ENCODE results near the gene LIPC. TPM values are rescaled to one million over a fixed set of nuclear protein-coding genes. Genes with fewer than 3 reads are reported as not detected.

LIPC gene
- total RNA-seq, 4 donors from 2014 or later = 0.81 to 4.6 (median 1.8) TPM

- H3K27me3 ChIP-seq = no peaks in the 10 kb centered on the region
- H3K4me3 ChIP-seq (replicated peaks in 1 of 3) = no peak overlapping the region
- 43 to 79% methylated on average over 1 of the region's 1 CpG for WGBS, 2 donors
- peaks cover under 1 to 16% of the 10 kb centered on the region in 2 donors for H3K4me1 ChIP-seq
- no peak for TF ChIP-seq POLR2A (IDR thresholded peaks at IDR 0.05)
- TF ChIP-seq, protein P1, sequence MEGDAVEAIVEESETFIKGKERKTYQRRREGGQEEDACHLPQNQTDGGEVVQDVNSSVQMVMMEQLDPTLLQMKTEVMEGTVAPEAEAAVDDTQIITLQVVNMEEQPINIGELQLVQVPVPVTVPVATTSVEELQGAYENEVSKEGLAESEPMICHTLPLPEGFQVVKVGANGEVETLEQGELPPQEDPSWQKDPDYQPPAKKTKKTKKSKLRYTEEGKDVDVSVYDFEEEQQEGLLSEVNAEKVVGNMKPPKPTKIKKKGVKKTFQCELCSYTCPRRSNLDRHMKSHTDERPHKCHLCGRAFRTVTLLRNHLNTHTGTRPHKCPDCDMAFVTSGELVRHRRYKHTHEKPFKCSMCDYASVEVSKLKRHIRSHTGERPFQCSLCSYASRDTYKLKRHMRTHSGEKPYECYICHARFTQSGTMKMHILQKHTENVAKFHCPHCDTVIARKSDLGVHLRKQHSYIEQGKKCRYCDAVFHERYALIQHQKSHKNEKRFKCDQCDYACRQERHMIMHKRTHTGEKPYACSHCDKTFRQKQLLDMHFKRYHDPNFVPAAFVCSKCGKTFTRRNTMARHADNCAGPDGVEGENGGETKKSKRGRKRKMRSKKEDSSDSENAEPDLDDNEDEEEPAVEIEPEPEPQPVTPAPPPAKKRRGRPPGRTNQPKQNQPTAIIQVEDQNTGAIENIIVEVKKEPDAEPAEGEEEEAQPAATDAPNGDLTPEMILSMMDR (IDR thresholded peaks at IDR 0.05) = no peak
- H3K9me3 ChIP-seq = no peaks in the 10 kb centered on the region
- H3K36me3 ChIP-seq = no peaks in the 10 kb centered on the region
- intact Hi-C loops (cut with DNase I) = no loop called here
- DNase-seq = no peak
- no peak overlapping the region for H3K27ac ChIP-seq
Measured at GRCh38 chr15:58398071-58398470, 33.7 kb upstream of the LIPC start.

- H3K9me3 ChIP-seq = no peaks in the 10 kb centered on the region
- no peaks in the 10 kb centered on the region for H3K36me3 ChIP-seq
- H3K4me3 ChIP-seq (replicated peaks in 1 of 3) = no peak overlapping the region
- H3K4me1 ChIP-seq = peaks cover 0 to 10% of the 10 kb centered on the region in 2 donors
- intact Hi-C loops (cut with DNase I) = no loop called here
- 56 to 59% methylated on average over 3 to 6 of the region's 6 CpGs for WGBS, 2 donors
- no peaks in the 10 kb centered on the region for H3K27me3 ChIP-seq
- TF ChIP-seq POLR2A (IDR thresholded peaks at IDR 0.05) = no peak
- TF ChIP-seq, protein P1 (IDR thresholded peaks at IDR 0.05) = no peak
- no peak overlapping the region for H3K27ac ChIP-seq
- DNase-seq = peak; percentile 58 to 60
Measured at GRCh38 chr15:58398643-58399042, 33.1 kb upstream of the LIPC start.

- no peaks in the 10 kb centered on the region for H3K36me3 ChIP-seq
- no peaks in the 10 kb centered on the region for H3K27me3 ChIP-seq
- peaks cover 0 to 8% of the 10 kb centered on the region in 2 donors for H3K4me1 ChIP-seq
- TF ChIP-seq POLR2A (IDR thresholded peaks at IDR 0.05) = no peak
- TF ChIP-seq, protein P1 (IDR thresholded peaks at IDR 0.05) = no peak
- 92 to 96% methylated on average over 4 of the region's 4 CpGs for WGBS, 2 donors
- H3K4me3 ChIP-seq (replicated peaks in 1 of 3) = no peak overlapping the region
- DNase-seq = no peak
- no peaks in the 10 kb centered on the region for H3K9me3 ChIP-seq
- H3K27ac ChIP-seq = no peak overlapping the region
- intact Hi-C loops (cut with DNase I) = no loop called here
Measured at GRCh38 chr15:58399739-58400138, 32.1 kb upstream of the LIPC start.

- intact Hi-C loops (cut with DNase I) = no loop called here
- Histone ChIP-seq H3K9me3 (no peaks in the 10 kb centered on the region), H3K4me3 (replicated peaks in 1 of 3) (no peak overlapping the region), H3K27me3 (no peaks in the 10 kb centered on the region), H3K4me1 (peaks cover 0 to 12% of the 10 kb centered on the region in 2 donors), H3K27ac (no peak overlapping the region), H3K36me3 (no peaks in the 10 kb centered on the region)
- no peak for DNase-seq
- WGBS, 2 donors = 83% methylated on average over 6 of the region's 6 CpGs
- TF ChIP-seq, protein P1 (IDR thresholded peaks at IDR 0.05) = no peak
- no peak for TF ChIP-seq POLR2A (IDR thresholded peaks at IDR 0.05)
Measured at GRCh38 chr15:58401276-58401675, 30.5 kb upstream of the LIPC start.

GRCh38 chr15:58401991-58402649 lies 29.7 kb upstream of the LIPC start:
- DNase-seq = no peak
- 76 to 80% methylated on average over 8 of the region's 8 CpGs for WGBS, 2 donors
- intact Hi-C loops (cut with DNase I) = no loop called here
- Histone ChIP-seq H3K36me3 (no peaks in the 10 kb centered on the region), H3K9me3 (no peaks in the 10 kb centered on the region), H3K27me3 (no peaks in the 10 kb centered on the region), H3K4me1 (peaks cover 5 to 17% of the 10 kb centered on the region in 2 donors), H3K4me3 (replicated peaks in 1 of 3) (no peak overlapping the region), H3K27ac (no peak overlapping the region)
- TF ChIP-seq, protein P1 (IDR thresholded peaks at IDR 0.05) = no peak
- TF ChIP-seq POLR2A (IDR thresholded peaks at IDR 0.05) = no peak

Data from thyroid gland (tissue), 4 donors.